HFFc6 (cell line): ENCODE measurements around the gene NLGN1. TPM values are rescaled to one million over a fixed set of nuclear protein-coding genes. Genes with fewer than 3 reads are reported as not detected.
A peak's percentile ranks its signal among the peaks of the same experiment; 100 is the strongest.

ENCODE experiments used
- DNase-seq: peaks from one replicate; pipeline ENCODE4 v3.0.0-alpha.2; 2018
- H3K27ac Mint-ChIP-seq: 2 replicates; pipeline ENCODE4 v1.8.0; 2020; ENCODE audit warnings: mild to moderate bottlenecking, mixed read lengths
- H3K27me3 Mint-ChIP-seq: 2 replicates; pipeline ENCODE4 v1.8.0; 2021; ENCODE audit warnings: mild to moderate bottlenecking, moderate library complexity, mixed read lengths; ENCODE audit not compliant: insufficient read depth
- H3K36me3 Mint-ChIP-seq: 2 replicates; pipeline ENCODE4 v1.8.0; 2021; ENCODE audit warnings: low read depth, mixed read lengths
- H3K4me1 Mint-ChIP-seq: 2 replicates; pipeline ENCODE4 v1.8.0; 2020; ENCODE audit warnings: low read depth, mixed read lengths
- H3K4me3 Mint-ChIP-seq: 2 replicates; pipeline ENCODE4 v1.8.0; 2020; ENCODE audit warnings: mild to moderate bottlenecking, moderate library complexity, mixed read lengths
- H3K9me3 Mint-ChIP-seq: 2 replicates; pipeline ENCODE4 v1.8.0; 2020; ENCODE audit warnings: mild to moderate bottlenecking, mixed read lengths
- total RNA-seq, 6 experiments: library from RNA; stranded (reverse); fragmentation: NEBNext Ultra II Directional; extraction: Animal tissue kit (Norgen Biotek cat#: 25700); gene quantifications; 2 replicates in 1 of 6; 3 replicates in 5 of 6; pipeline ENCODE4 v1.2.3, GENCODE V29; 2021
- TF ChIP-seq, protein P1 (sequence below): fragments of 200-600 bp; sonication (generic); IDR thresholded peaks from 2 replicates; pipeline ENCODE4 v1.5.0; 2021; ENCODE audit warnings: antibody characterized with exemption, mild to moderate bottlenecking

The NLGN1 gene
- total RNA-seq, 6 experiments from 2014 or later = 10.0 to 17.2 (median 15.7) TPM

DNA sequence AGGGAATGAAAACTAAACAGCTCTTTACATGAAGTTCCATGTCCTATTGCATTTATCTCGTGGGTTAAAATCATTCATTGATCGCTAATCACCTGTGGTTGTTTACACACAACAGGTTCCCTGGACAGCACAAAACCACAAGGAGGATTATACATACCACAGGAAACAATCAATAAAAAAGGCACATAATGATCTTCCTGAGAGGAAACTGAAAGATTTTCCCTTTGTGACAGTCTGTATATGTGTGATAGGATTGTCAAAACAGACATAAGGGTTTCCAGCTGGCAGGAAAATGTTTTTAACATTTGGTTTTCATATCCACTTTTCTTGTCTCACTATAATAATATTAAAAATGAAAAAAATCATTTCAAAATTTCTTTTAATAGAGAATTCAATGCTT, 541.8 kb downstream of the NLGN1 start:
- TF ChIP-seq, protein P1, sequence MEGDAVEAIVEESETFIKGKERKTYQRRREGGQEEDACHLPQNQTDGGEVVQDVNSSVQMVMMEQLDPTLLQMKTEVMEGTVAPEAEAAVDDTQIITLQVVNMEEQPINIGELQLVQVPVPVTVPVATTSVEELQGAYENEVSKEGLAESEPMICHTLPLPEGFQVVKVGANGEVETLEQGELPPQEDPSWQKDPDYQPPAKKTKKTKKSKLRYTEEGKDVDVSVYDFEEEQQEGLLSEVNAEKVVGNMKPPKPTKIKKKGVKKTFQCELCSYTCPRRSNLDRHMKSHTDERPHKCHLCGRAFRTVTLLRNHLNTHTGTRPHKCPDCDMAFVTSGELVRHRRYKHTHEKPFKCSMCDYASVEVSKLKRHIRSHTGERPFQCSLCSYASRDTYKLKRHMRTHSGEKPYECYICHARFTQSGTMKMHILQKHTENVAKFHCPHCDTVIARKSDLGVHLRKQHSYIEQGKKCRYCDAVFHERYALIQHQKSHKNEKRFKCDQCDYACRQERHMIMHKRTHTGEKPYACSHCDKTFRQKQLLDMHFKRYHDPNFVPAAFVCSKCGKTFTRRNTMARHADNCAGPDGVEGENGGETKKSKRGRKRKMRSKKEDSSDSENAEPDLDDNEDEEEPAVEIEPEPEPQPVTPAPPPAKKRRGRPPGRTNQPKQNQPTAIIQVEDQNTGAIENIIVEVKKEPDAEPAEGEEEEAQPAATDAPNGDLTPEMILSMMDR = no peak
- peak overlapping the region; percentile 86 for H3K27ac Mint-ChIP-seq
- peaks cover 21% of the 10 kb centered on the region for H3K4me1 Mint-ChIP-seq
- H3K36me3 Mint-ChIP-seq = no peaks in the 10 kb centered on the region
- no peaks in the 10 kb centered on the region for H3K9me3 Mint-ChIP-seq
- no peaks in the 10 kb centered on the region for H3K27me3 Mint-ChIP-seq
- H3K4me3 Mint-ChIP-seq = no peak overlapping the region
- no peak for DNase-seq

DNA sequence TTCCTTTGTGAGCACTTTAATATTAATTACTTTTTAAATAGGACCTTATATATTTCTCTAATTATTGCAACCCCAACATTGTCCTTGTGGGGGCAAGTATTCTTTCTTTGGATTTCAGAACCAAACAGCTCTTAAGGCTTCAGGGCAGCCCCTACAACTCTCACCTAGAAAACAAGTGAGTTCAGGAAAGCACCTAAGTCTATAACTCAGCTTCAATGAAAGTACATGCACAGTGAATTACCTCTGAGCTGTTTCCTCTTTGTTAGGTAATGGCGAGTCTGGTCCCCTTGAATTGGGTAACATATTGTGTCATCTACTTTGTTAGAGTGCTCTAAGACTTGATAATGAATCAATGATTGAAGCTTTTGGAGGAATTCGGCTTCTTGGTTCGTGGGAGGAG, 545.7 kb downstream of the NLGN1 start:
- no peak overlapping the region for H3K27ac Mint-ChIP-seq
- no peaks in the 10 kb centered on the region for H3K27me3 Mint-ChIP-seq
- no peaks in the 10 kb centered on the region for H3K9me3 Mint-ChIP-seq
- DNase-seq = no peak
- H3K4me1 Mint-ChIP-seq = peaks cover 15% of the 10 kb centered on the region
- no peak overlapping the region for H3K4me3 Mint-ChIP-seq
- TF ChIP-seq, protein P1 = no peak
- H3K36me3 Mint-ChIP-seq = no peaks in the 10 kb centered on the region

DNA sequence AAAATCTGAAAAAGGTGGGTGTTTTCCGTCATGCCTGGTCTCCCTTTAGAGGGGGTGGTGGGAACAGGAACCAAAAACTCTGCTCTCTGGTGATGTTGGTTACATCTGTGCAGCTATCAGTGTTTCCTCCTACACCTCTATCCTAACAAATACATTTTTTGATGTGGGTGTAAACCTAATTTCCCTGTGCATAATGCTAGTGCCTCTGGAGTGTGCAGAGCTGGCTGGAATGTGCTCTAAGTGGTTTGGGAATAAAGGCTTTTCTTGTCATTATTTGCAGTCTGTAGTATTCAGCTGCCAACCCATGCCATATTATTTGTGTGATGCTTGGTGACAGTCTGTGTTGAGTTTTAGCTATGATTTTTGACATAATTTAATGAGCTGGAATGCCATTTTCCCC, 547.6 kb downstream of the NLGN1 start:
- no peak overlapping the region for H3K27ac Mint-ChIP-seq
- no peaks in the 10 kb centered on the region for H3K36me3 Mint-ChIP-seq
- no peaks in the 10 kb centered on the region for H3K4me1 Mint-ChIP-seq
- H3K4me3 Mint-ChIP-seq = no peak overlapping the region
- H3K27me3 Mint-ChIP-seq = no peaks in the 10 kb centered on the region
- no peaks in the 10 kb centered on the region for H3K9me3 Mint-ChIP-seq
- TF ChIP-seq, protein P1 = no peak
- no peak for DNase-seq

DNA sequence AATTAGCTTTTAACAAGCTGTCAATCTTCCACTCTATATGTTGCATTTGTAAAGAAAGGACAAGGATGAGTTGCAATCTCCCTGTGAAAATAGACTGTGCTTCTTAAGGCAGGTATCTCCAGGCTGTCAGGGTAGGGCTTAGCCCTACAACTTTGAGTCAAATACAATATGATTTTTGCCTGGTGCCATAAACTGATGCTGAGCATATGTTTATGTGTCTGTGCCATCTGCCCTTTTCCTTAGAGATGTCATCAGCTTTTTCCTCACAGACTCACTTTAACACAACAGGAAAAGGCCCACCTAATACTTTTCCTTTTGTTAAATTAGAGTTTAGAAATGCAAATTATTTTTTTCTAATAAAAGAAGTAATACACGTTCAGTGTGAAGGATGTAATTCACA, 548.3 kb downstream of the NLGN1 start:
- Mint-ChIP-seq H3K27ac (no peak overlapping the region), H3K9me3 (no peaks in the 10 kb centered on the region), H3K27me3 (no peaks in the 10 kb centered on the region), H3K4me1 (no peaks in the 10 kb centered on the region), H3K4me3 (no peak overlapping the region), H3K36me3 (no peaks in the 10 kb centered on the region)
- TF ChIP-seq, protein P1 = no peak
- no peak for DNase-seq

DNA sequence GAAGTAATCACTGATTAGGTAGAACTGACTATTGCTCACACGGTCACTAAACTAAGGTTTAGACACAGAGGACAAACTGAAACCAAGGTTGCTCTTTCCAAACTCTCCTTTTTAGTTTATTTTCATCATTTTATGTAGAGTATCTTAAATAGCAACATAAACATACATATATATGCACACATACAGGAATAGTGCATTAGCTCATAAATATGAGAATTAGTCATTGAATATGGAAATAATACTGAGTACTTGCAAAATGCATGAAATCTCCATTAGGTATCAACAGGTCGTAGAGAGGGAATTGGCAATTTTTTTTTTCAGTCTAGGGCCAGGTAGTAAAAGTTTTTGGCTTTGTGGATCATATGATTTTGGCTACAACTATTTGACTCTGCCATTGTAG, 557.1 kb downstream of the NLGN1 start:
- Mint-ChIP-seq H3K4me1 (no peaks in the 10 kb centered on the region), H3K27ac (no peak overlapping the region), H3K9me3 (no peaks in the 10 kb centered on the region), H3K4me3 (no peak overlapping the region), H3K27me3 (no peaks in the 10 kb centered on the region), H3K36me3 (no peaks in the 10 kb centered on the region)
- DNase-seq = no peak
- TF ChIP-seq, protein P1 = no peak

DNA sequence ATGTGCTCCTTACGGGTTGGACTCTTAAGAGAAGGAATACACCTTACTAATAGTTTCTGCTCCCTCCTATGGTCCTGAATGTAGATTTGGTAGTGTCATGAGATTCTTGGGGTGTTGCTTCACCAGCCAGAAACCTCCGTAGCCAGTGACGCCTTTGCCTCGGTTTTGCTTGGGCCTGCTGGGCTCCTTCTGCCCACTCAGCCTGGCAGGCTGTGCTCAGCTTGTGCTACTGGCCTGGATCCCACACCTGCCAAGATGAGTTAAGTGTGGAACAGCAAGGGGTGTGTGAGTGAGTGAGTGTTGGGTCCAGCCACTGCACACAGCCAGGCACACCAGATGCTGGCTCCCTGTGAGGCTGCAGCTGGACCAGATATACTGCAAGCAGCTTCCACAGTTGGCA, 560.1 kb downstream of the NLGN1 start:
- TF ChIP-seq, protein P1 = no peak

More for the DNA sequence above, 560.1 kb downstream of the NLGN1 start:
- no peaks in the 10 kb centered on the region for H3K27me3 Mint-ChIP-seq
- DNase-seq = no peak
- no peaks in the 10 kb centered on the region for H3K9me3 Mint-ChIP-seq
- no peak overlapping the region for H3K27ac Mint-ChIP-seq
- H3K4me1 Mint-ChIP-seq = peaks cover 11% of the 10 kb centered on the region
- H3K4me3 Mint-ChIP-seq = no peak overlapping the region
- no peaks in the 10 kb centered on the region for H3K36me3 Mint-ChIP-seq
